ENCODE results near the gene RPS6KA2. TPM values are rescaled to one million over a fixed set of nuclear protein-coding genes. Genes with fewer than 3 reads are reported as not detected.

The RPS6KA2 gene
- total RNA-seq, 3 donors from 2014 or later (not counting 1 experiment from before 2014, with no cell fraction given): 2.8 to 4.5 (median 2.9) TPM

DNA sequence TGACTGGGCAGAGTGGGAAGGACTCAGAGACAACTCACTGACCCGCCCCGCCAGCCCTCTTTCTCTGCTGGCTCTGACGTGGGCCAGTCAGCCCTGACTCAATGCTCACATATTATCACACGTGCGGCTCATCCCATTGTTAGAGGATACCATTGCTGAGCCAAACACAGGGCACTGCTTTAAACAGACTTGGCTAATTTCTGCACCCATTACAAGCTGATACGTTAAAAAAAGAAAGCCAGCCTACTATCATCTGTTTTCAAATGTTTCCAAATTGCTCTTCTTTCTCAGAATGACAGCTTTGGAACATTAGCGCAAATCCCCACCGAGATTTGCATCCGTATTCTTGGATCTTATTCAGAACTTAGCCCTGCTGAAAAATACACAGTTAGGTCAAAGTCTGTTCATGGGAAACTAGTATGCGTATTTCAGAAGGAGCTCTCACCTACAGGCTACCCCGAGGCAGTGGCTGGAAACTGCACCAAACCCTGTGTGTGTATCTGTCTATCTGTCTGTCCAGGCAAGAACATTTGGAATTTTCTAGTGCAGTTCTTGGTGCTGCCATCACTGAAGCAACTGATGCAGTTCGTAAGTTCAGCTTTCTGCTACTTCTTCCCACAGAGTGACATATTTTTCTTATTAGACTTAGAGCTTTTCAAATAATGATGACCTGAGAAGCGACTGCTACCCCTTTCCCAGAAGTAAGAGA is 73.3 kb downstream of the RPS6KA2 start:
- H3K9me3 ChIP-seq (ENCODE audit: control insufficient read depth, insufficient read depth, low read length): no peaks in the 10 kb centered on the region
- Mint-ChIP-seq H3K4me3 (no peak overlapping the region), H3K9me3 (no peaks in the 10 kb centered on the region), H3K36me3 (no peaks in the 10 kb centered on the region), H3K4me1 (peaks cover 10 to 11% of the 10 kb centered on the region in 2 donors), H3K27me3 (ENCODE audit: low read depth in 2 of 2) (peaks cover 25 to 29% of the 10 kb centered on the region in 2 donors), H3K27ac (no peak overlapping the region)
- H3K4me1 ChIP-seq (ENCODE audit: control insufficient read depth, insufficient read depth, low read length): peaks cover 3% of the 10 kb centered on the region
- ATAC-seq (no peak), DNase-seq (no peak)
- 90% methylated on average over 13 of the region's 13 CpGs for WGBS (ENCODE audit: insufficient coverage)
- no peak overlapping the region for H3K4me3 ChIP-seq (ENCODE audit: low read length)
- no peaks in the 10 kb centered on the region for H3K27me3 ChIP-seq (ENCODE audit: control insufficient read depth, insufficient read depth, low read length)
- H3K36me3 ChIP-seq (ENCODE audit: control insufficient read depth, insufficient read depth, low read length): no peaks in the 10 kb centered on the region
- TF ChIP-seq, protein P1, sequence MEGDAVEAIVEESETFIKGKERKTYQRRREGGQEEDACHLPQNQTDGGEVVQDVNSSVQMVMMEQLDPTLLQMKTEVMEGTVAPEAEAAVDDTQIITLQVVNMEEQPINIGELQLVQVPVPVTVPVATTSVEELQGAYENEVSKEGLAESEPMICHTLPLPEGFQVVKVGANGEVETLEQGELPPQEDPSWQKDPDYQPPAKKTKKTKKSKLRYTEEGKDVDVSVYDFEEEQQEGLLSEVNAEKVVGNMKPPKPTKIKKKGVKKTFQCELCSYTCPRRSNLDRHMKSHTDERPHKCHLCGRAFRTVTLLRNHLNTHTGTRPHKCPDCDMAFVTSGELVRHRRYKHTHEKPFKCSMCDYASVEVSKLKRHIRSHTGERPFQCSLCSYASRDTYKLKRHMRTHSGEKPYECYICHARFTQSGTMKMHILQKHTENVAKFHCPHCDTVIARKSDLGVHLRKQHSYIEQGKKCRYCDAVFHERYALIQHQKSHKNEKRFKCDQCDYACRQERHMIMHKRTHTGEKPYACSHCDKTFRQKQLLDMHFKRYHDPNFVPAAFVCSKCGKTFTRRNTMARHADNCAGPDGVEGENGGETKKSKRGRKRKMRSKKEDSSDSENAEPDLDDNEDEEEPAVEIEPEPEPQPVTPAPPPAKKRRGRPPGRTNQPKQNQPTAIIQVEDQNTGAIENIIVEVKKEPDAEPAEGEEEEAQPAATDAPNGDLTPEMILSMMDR (IDR thresholded peaks at IDR 0.05): no peak
- no peak overlapping the region for H3K27ac ChIP-seq (ENCODE audit: low read length)
- intact Hi-C loops (cut with micrococcal nuclease): no loop called here

DNA sequence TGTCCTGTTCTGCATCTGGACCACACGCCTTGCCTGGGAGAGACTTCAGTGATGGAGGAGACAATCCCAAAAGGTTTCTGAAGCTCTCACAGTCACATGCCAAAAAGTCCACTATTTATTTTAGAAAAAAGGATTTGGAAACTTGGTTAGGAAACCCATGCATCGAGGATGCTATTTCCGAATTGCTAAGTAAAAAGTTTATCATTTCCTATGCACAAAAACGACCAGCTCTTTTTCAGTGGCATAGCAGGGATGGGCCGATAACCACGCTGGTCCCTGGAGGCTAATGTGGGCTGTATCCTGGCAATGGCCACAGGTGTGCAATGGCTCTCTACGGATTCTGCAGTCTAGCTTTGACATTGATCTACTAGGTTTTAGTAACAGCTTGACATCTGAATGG is 74.5 kb downstream of the RPS6KA2 start:
- Mint-ChIP-seq H3K27ac (no peak overlapping the region), H3K9me3 (no peaks in the 10 kb centered on the region), H3K4me1 (peaks cover 10 to 11% of the 10 kb centered on the region in 2 donors), H3K36me3 (no peaks in the 10 kb centered on the region), H3K27me3 (ENCODE audit: low read depth in 2 of 2) (peaks cover 29 to 36% of the 10 kb centered on the region in 2 donors), H3K4me3 (no peak overlapping the region)
- Histone ChIP-seq H3K9me3 (ENCODE audit: control insufficient read depth, insufficient read depth, low read length) (no peaks in the 10 kb centered on the region), H3K36me3 (ENCODE audit: control insufficient read depth, insufficient read depth, low read length) (no peaks in the 10 kb centered on the region), H3K27ac (ENCODE audit: low read length) (no peak overlapping the region), H3K4me3 (ENCODE audit: low read length) (no peak overlapping the region), H3K27me3 (ENCODE audit: control insufficient read depth, insufficient read depth, low read length) (no peaks in the 10 kb centered on the region), H3K4me1 (ENCODE audit: control insufficient read depth, insufficient read depth, low read length) (peaks cover 3% of the 10 kb centered on the region)
- ATAC-seq: no peak
- DNase-seq: no peak
- TF ChIP-seq, protein P1 (IDR thresholded peaks at IDR 0.05): no peak
- 87% methylated on average over 7 of the region's 7 CpGs for WGBS (ENCODE audit: insufficient coverage)
- intact Hi-C loops (cut with micrococcal nuclease): no loop called here

DNA sequence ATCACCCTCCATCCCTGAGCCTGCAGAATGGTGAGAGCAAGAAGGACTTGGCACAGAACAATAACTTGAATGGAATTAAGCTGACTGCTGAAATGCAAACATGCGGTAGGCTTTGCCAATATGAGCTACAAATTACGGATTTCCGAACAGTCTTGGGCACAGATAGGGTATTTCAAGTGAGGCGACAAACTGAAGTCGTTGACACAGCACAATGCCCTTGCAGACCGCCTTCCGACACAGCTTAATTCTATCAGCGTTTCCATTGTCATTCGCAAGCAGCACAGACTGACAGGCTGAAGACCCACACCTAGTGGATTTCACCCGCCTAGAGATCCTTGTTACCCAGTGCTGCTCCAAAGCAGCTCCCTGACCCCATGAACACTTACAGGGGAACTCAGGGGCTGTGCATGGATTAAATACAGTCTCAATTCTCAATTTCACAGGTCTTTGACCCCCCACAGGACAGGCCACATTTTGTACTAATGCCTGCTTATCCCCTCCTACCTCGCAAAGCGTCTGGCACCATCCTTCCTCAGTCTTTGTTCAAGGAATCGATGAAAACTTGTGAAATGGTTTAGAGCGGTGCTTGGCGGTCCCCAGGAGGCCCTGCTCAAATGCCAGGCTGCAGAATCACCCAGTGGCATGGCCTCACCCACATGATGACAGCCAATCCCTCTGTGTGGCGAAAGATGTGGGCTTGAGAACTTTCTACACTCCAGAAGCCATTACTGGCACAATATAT is 75.1 kb downstream of the RPS6KA2 start:
- no peaks in the 10 kb centered on the region for H3K36me3 Mint-ChIP-seq
- peaks cover 25 to 36% of the 10 kb centered on the region in 2 donors for H3K27me3 Mint-ChIP-seq (ENCODE audit: low read depth in 2 of 2)

More for the DNA sequence above, 75.1 kb downstream of the RPS6KA2 start:
- Mint-ChIP-seq H3K27ac (no peak overlapping the region), H3K9me3 (no peaks in the 10 kb centered on the region), H3K4me1 (peaks cover 7% of the 10 kb centered on the region in 2 donors), H3K4me3 (no peak overlapping the region)
- ATAC-seq (no peak), DNase-seq (no peak)
- Histone ChIP-seq H3K27ac (ENCODE audit: low read length) (no peak overlapping the region), H3K27me3 (ENCODE audit: control insufficient read depth, insufficient read depth, low read length) (no peaks in the 10 kb centered on the region), H3K36me3 (ENCODE audit: control insufficient read depth, insufficient read depth, low read length) (no peaks in the 10 kb centered on the region), H3K4me3 (ENCODE audit: low read length) (no peak overlapping the region), H3K9me3 (ENCODE audit: control insufficient read depth, insufficient read depth, low read length) (no peaks in the 10 kb centered on the region), H3K4me1 (ENCODE audit: control insufficient read depth, insufficient read depth, low read length) (peaks cover 2% of the 10 kb centered on the region)
- WGBS (ENCODE audit: insufficient coverage): 91% methylated on average over 16 of the region's 16 CpGs
- TF ChIP-seq, protein P1 (IDR thresholded peaks at IDR 0.05): no peak
- intact Hi-C loops (cut with micrococcal nuclease): no loop called here

Measured in natural killer cell (primary cell).